Measurements from ENCODE around the gene MEF2A. TPM values are rescaled to one million over a fixed set of nuclear protein-coding genes. Genes with fewer than 3 reads are reported as not detected.

The MEF2A gene
- polyA plus RNA-seq, 1 experiment = 34.3 TPM

GRCh38 chr15:99554880-99555488 lies 10.8 kb upstream of the MEF2A start:
- H3K36me3 ChIP-seq (ENCODE audit: control insufficient read depth, insufficient read depth, low read length) = no peaks in the 10 kb centered on the region
- no peaks in the 10 kb centered on the region; the same call in 1 of the 2 replicates for H3K27me3 ChIP-seq (ENCODE audit: control insufficient read depth, insufficient read depth, low read length)
- no peak for TF ChIP-seq CTCF (IDR thresholded peaks at IDR 0.05; ENCODE audit: insufficient read depth, low read depth, low read length)
- ChIA-PET CTCF (interaction anchor here (0.6 kb wide), 1 partner anchor 1037 kb away, joined by 3 read pairs; no protein-coding TSS in a partner anchor), POLR2A (no interaction called here)
- H3K4me3 ChIP-seq (ENCODE audit: low read depth, low read length) = no peak overlapping the region
- DNase-seq (ENCODE audit: low read depth) = no peak

- CTCF ChIA-PET = no interaction called here
Observed at GRCh38 chr15:99556011-99556410, 9.8 kb upstream of the MEF2A start.

GRCh38 chr15:99556578-99556977 lies 9.2 kb upstream of the MEF2A start:
- DNase-seq (ENCODE audit: low read depth) = no peak
- Histone ChIP-seq H3K4me3 (ENCODE audit: low read depth, low read length) (no peak overlapping the region), H3K27me3 (ENCODE audit: control insufficient read depth, insufficient read depth, low read length) (no peaks in the 10 kb centered on the region; the same call in 1 of the 2 replicates), H3K36me3 (ENCODE audit: control insufficient read depth, insufficient read depth, low read length) (no peaks in the 10 kb centered on the region)
- TF ChIP-seq CTCF (IDR thresholded peaks at IDR 0.05; ENCODE audit: insufficient read depth, low read depth, low read length) = no peak
- ChIA-PET CTCF (interaction anchor here (1.0 to 1.3 kb wide), 2 partner anchors 9 to 284 kb away, joined by 3 read pairs; no protein-coding TSS in a partner anchor), POLR2A (no interaction called here)

More at GRCh38 chr15:99556011-99556410, 9.8 kb upstream of the MEF2A start:
- TF ChIP-seq CTCF (IDR thresholded peaks at IDR 0.05; ENCODE audit: insufficient read depth, low read depth, low read length) = no peak
- no peaks in the 10 kb centered on the region; the same call in 1 of the 2 replicates for H3K27me3 ChIP-seq (ENCODE audit: control insufficient read depth, insufficient read depth, low read length)
- no peaks in the 10 kb centered on the region for H3K36me3 ChIP-seq (ENCODE audit: control insufficient read depth, insufficient read depth, low read length)
- no peak overlapping the region for H3K4me3 ChIP-seq (ENCODE audit: low read depth, low read length)
- POLR2A ChIA-PET = no interaction called here
- DNase-seq (ENCODE audit: low read depth) = no peak

- DNase-seq (ENCODE audit: low read depth) = no peak
- Histone ChIP-seq H3K4me3 (ENCODE audit: low read depth, low read length) (no peak overlapping the region), H3K36me3 (ENCODE audit: control insufficient read depth, insufficient read depth, low read length) (no peaks in the 10 kb centered on the region), H3K27me3 (ENCODE audit: control insufficient read depth, insufficient read depth, low read length) (no peaks in the 10 kb centered on the region; the same call in 1 of the 2 replicates)
- CTCF ChIA-PET = interaction anchor here (1.0 to 1.3 kb wide), 2 partner anchors 11 to 146 kb away, joined by 3 to 4 read pairs; no protein-coding TSS in a partner anchor
- POLR2A ChIA-PET = no interaction called here
- no peak for TF ChIP-seq CTCF (IDR thresholded peaks at IDR 0.05; ENCODE audit: insufficient read depth, low read depth, low read length)
Observed at GRCh38 chr15:99558084-99558483, 7.7 kb upstream of the MEF2A start.

GRCh38 chr15:99558571-99558970 lies 7.2 kb upstream of the MEF2A start:
- peaks cover 2% of the 10 kb centered on the region; the same call in 1 of the 2 replicates for H3K27me3 ChIP-seq (ENCODE audit: control insufficient read depth, insufficient read depth, low read length)
- H3K36me3 ChIP-seq (ENCODE audit: control insufficient read depth, insufficient read depth, low read length) = no peaks in the 10 kb centered on the region
- ChIA-PET POLR2A (no interaction called here), CTCF (no interaction called here)
- DNase-seq (ENCODE audit: low read depth) = no peak
- no peak overlapping the region for H3K4me3 ChIP-seq (ENCODE audit: low read depth, low read length)
- TF ChIP-seq CTCF (IDR thresholded peaks at IDR 0.05; ENCODE audit: insufficient read depth, low read depth, low read length) = no peak

All from BJ (cell line).